ENCODE data around the gene HEMK1.
A peak's percentile ranks its signal among the peaks of the same experiment; 100 is the strongest.

Gene HEMK1, protein sequence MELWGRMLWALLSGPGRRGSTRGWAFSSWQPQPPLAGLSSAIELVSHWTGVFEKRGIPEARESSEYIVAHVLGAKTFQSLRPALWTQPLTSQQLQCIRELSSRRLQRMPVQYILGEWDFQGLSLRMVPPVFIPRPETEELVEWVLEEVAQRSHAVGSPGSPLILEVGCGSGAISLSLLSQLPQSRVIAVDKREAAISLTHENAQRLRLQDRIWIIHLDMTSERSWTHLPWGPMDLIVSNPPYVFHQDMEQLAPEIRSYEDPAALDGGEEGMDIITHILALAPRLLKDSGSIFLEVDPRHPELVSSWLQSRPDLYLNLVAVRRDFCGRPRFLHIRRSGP

DNA sequence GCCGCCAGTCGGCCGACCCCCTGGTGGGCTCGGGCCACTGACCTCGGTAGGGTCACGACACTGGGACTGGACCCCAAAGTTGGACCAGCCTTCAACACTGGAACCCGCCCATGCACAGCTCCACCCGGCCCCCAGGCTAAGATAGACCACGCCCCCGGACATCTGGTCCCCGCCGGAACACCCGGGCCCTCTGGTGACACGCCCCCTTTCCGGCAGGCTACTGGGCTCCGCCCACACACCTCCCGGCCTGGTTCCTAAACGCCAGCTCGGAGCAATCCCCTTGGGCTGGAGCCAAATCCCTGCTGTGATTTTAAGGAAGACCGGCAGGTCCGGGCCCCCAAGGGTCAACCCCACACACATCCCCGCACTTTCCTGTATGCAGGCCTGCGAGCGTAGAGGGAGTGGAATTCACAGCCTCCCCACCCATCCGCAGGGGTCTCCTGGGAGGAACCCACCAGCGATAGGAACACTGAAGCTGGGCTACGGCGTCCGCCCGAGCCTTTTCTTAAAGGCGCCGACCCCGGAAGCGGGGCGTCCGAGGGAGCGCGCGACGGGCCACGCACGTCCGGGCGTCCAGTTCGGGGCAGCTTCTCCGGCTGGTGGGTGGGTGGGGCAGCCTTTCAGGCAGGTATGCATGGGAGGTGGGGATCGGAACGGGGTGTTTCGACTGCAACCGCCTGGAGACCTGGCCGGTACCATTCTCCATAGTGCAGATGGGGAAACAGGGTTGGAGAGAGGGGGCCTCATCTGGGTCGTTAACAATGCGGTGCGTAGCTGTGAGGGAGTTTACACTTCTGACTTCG, at the start of gene HEMK1:
TSS of gene HEMK1 (plus strand) at position 576 of the 803 bp plus-strand sequence. CDS start 1,583 bp downstream, outside the sequence.
- peak; percentile 96 to 97 for DNase-seq

DNA sequence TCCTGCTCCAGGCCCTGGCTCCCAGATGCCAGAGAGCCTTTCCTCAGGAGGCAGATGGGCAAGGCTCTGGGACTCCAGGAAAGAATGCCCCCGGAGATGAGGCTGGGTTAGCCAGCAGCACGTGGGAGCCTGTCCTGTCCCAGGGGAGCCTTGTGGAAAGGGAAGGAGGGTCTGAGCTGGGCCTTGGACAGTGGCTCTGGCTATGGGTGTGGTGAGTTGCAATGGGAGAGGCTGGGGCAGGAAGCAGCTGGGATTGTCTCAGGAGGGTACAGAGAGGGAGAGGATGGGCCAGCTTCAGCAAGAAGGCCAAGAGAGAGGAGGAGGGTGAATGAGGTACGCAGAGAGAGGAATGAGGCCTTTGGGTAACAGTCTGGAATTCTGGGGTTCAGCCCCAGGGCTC, 48.5 kb upstream of the HEMK1 start:
- no peak for DNase-seq

GRCh38 chr3:50521572-50521971, 47.8 kb upstream of the HEMK1 start:
- no peak for DNase-seq

GRCh38 chr3:50523279-50523811, 46.0 kb upstream of the HEMK1 start:
- DNase-seq: no peak

GRCh38 chr3:50524746-50525145, 44.6 kb upstream of the HEMK1 start:
- no peak for DNase-seq

DNA sequence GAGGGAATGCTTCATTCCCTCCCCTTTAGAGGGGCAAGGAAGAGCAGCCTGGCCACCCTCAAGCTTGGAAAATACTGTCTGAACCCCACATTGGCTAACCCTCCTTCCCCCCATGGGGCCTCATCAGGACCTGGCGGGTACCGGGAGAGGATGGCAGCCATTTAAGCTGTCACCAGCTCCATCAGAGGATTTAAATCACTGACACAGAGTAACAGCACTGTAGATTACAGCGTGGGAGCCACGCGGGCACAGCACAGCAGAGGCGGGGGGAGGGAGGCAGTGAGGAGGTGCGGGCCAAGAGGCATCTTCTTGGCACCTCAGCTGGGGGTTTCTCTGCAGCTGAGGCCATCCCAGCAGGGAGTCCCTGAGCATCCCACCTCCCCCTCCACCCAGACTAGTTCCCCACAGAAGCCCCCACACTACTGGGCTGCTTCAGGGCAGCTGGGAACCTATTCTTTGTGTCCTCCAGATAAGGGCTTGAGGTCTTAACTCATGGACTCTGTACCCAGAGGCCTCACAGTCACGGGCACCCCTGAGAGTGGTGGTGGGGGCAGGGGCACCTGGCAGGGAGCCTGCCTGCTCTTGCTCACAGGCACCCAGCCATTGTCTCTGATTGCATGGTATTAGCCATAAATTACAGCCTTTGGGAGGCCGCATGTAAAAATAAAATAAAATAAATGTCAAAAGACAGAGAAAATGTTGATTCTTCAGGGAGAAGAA, 44.0 kb upstream of the HEMK1 start:
- DNase-seq: no peak

DNA sequence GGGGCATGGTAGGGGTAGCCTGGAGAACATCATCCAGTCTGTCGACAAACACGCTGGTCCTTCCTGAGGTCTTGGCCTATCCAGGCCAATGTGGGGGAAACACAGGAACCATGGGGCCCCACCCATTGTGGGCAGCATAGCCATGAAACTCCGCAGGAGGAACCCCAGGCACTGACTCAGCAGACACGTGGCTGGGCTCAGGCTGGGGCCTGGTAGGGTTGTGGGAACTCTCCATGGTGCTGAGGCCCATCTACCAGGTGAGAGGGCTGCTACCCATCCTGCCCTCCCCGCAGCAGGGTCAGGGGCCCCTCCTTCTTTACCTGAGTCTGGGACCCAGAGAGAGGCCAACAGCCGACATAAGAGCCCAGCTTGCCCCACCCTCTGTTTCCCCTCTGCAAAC, 43.3 kb upstream of the HEMK1 start:
- DNase-seq: peak; percentile 76 to 81

GRCh38 chr3:50530001-50530970, 39.0 kb upstream of the HEMK1 start:
- DNase-seq: no peak

DNA sequence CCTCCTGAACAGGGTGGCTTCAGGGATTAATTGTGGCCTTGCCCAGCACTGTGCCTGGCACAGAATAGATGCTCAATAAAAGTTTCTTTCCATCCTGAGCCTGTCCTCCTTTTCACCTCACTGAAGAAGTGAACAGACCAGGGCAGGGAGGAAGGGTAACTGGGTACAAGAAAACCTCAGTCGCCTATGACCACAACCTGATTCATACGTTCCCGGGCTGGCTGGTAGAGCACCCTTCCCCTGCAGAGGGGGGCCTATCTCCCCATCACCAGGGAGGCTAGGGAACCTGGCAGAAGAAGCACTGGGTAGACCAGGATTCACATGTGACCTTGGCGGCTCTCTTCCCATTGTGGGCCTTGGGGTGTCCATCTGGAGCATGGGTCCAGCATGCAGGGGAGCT, 38.1 kb upstream of the HEMK1 start:
- no peak for DNase-seq

DNA sequence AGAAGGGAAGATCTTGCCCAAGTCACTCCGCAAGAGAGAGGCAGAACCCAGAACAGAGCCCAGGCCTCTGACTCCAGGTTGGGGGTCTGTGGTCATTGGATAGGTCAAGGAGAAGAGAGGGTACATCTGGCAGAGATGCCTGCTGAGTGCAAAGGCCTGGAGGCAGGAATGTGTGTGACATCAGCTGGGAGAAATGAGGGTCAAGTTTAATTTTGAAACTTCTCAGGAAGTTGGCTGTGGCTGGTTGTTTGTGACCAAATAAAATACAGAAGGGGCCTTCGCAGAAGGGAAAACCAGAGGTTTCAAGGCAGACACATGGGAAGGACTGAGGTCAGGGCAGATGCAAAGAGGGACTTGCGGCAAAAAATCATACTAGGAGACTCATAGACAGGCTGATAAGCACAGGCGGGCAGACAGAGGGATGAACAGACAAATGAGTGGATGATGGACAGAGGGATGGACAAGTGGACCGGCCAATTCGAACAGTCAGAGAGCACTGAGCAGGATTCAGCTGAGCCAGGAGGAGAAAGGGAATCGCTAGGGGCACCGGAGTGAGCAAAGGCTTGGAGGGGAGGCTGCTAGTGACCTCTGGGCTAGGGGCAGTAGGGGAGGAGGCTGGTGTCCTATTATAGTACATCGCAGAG, 37.1 kb upstream of the HEMK1 start:
- no peak for DNase-seq

GRCh38 chr3:50533316-50533715, 36.0 kb upstream of the HEMK1 start:
- DNase-seq: no peak

- no peak for DNase-seq
Measured at GRCh38 chr3:50533807-50534461, 35.4 kb upstream of the HEMK1 start.

DNA sequence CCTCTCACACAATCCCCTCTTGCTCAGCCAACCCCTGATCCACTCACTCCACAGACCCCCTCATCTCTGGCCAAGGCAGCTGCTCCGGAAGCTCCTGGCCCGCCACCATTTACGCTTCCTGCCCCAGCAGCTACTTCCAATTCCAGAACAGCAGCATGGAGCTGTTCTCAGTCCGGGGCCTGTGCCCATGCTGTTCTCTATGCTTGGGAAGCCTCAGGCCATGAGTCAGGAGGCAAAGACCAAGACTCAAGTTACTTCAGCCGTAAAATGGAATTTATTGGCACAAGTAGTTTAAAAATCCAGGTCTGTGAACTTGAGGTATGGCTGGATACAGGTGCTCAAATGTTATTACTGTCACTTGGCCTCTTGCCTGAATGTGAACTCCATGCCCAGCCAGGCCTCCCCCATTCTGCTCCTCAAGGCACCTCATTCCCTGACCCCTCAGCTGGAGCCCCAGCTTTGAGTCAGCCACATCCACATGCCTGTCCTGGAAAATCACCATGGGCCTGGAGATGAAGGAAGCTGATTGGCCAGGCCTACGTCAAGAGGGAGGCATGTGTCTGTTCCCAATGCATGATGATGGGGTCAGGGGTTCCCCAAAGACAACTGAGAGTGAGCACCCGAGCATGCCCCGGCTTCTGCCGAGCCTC, 34.5 kb upstream of the HEMK1 start:
- DNase-seq: no peak

GRCh38 chr3:50536471-50537180, 32.7 kb upstream of the HEMK1 start:
- DNase-seq: no peak

- DNase-seq: no peak
Measured at GRCh38 chr3:50537421-50538129, 31.7 kb upstream of the HEMK1 start.

- DNase-seq: no peak
Measured at GRCh38 chr3:50539356-50540286, 29.7 kb upstream of the HEMK1 start.

DNA sequence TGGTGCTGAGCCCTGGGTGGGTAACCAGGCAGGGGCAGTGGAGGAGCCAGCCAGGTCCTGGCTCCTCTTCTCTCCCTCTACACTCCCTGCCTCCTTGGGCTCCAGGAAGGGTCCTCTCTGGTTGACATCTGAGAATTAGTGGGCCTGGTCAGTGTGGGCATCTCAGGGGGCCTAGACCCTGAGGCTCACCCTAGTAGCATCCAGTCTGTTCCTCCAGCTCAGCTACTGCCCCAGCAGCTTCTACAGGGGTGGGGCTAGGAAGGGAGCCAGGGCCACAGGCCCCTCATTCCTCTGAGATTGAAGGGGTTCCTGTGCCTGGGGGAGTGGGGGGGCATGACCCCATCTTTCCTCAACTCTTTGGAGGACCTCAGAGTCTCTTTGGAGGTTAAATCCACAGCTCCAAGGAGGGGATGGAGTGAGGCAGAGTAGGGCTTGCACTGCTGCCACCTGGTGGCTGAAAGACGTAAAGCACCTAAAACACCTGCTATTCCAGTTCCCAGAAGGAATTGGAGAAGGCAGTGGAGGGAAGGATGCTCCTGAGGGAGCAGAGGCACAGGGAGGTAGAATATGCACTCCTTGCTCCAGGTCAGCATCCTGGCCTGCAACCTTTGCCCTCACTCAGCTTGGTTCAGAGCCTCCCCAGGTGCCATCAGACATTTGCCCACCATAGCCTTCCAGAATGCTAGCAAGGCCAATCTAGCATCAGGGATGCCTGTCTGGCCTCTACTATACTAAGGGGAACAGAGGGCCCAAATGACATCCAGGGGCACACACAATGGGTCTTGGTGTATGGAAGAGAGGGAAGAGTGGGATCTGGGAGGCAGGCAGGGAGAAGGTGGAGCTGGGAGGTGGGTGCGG, 26.9 kb upstream of the HEMK1 start:
- peak; percentile 75 to 79 for DNase-seq

Measured in activated T-cell treated with anti-CD3 and anti-CD28 coated beads, Interleukin-2, amount 50 U/mL, for 48 hours (primary cell).